MV-4-11 (cell line): ENCODE measurements around the gene ZNRF4.
"Not testable (repeated sequence)": the region's sequence is repeated elsewhere in the genome, so short reads cannot be mapped to it uniquely, and the experiment has no call there.

Experiments used
- DNase-seq: peaks from one replicate; lab custom pipeline; 2025; lab: John Stamatoyannopoulos, UW

ZNRF4 gene

GRCh38 chr19:5477451-5478215, 22.4 kb downstream of the ZNRF4 start:
- DNase-seq, result no peak

- no peak for DNase-seq
Observed at GRCh38 chr19:5478241-5478924, 23.2 kb downstream of the ZNRF4 start.

GRCh38 chr19:5478925-5479588, 23.8 kb downstream of the ZNRF4 start:
- DNase-seq, result no peak

GRCh38 chr19:5479958-5480357, 24.7 kb downstream of the ZNRF4 start:
- DNase-seq, result no peak

GRCh38 chr19:5480427-5480836, 25.2 kb downstream of the ZNRF4 start:
- no peak for DNase-seq

GRCh38 chr19:5481957-5482356, 26.7 kb downstream of the ZNRF4 start:
- DNase-seq, result no peak

- DNase-seq, result no peak
Observed at GRCh38 chr19:5484398-5485285, 29.4 kb downstream of the ZNRF4 start.

GRCh38 chr19:5485286-5485636, 30.0 kb downstream of the ZNRF4 start:
- DNase-seq, result no peak

GRCh38 chr19:5485658-5486057, 30.4 kb downstream of the ZNRF4 start:
- not testable (repeated sequence) for DNase-seq

GRCh38 chr19:5487222-5487621, 32.0 kb downstream of the ZNRF4 start:
- DNase-seq, result no peak

- no peak for DNase-seq
Observed at GRCh38 chr19:5489551-5489950, 34.3 kb downstream of the ZNRF4 start.

- DNase-seq, result no peak
Observed at GRCh38 chr19:5491565-5491964, 36.3 kb downstream of the ZNRF4 start.

- no peak for DNase-seq
Observed at GRCh38 chr19:5492281-5492634, 37.0 kb downstream of the ZNRF4 start.

- no peak for DNase-seq
Observed at GRCh38 chr19:5492635-5493409, 37.6 kb downstream of the ZNRF4 start.

GRCh38 chr19:5494773-5495172, 39.6 kb downstream of the ZNRF4 start:
- no peak for DNase-seq

GRCh38 chr19:5495792-5496191, 40.6 kb downstream of the ZNRF4 start:
- no peak for DNase-seq

GRCh38 chr19:5497297-5497696, 42.1 kb downstream of the ZNRF4 start:
- no peak for DNase-seq

- no peak for DNase-seq
Observed at GRCh38 chr19:5498830-5499550, 43.8 kb downstream of the ZNRF4 start.

GRCh38 chr19:5501907-5502306, 46.7 kb downstream of the ZNRF4 start:
- no peak for DNase-seq

- DNase-seq, result no peak
Observed at GRCh38 chr19:5503598-5503997, 48.4 kb downstream of the ZNRF4 start.

GRCh38 chr19:5504114-5504513, 48.9 kb downstream of the ZNRF4 start:
- DNase-seq, result no peak
